Esophagus squamous epithelium (tissue), 5 donors: ENCODE results near the gene DDB1. TPM values are rescaled to one million over a fixed set of nuclear protein-coding genes. Genes with fewer than 3 reads are reported as not detected.

Experiments
- DNase-seq: peaks from one replicate; lab custom pipeline; 2025; lab: John Stamatoyannopoulos, UW
- H3K27ac ChIP-seq, 4 donors: fragments of 200-600 bp; sonication (generic); one replicate each; pipeline ENCODE4 v1.5.1; 2016 to 2019; ENCODE audit warnings: mild to moderate bottlenecking in 1 of 4
- H3K27me3 ChIP-seq, 4 donors: fragments of 200-600 bp; sonication (generic); 1 replicate in 3 of 4; 2 replicates in 1 of 4; pipeline versions ENCODE4 v1.5.1 to v1.6.0; 2017 to 2021; ENCODE audit warnings: antibody characterized with exemption in 1 of 4
- H3K36me3 ChIP-seq, 3 donors: fragments of 200-600 bp; sonication (generic); one replicate each; pipeline ENCODE4 v1.5.1; 2016 to 2019
- H3K4me1 ChIP-seq, 3 donors: fragments of 200-600 bp; sonication (generic); one replicate each; pipeline ENCODE4 v1.5.1; 2017 to 2019
- H3K4me3 ChIP-seq, 4 donors: fragments of 200-600 bp; sonication (generic); 1 replicate in 3 of 4; 2 replicates in 1 of 4; pipeline ENCODE4 v1.5.1; 2016 to 2019; ENCODE audit warnings: mild to moderate bottlenecking in 2 of 4, moderate library complexity in 1 of 4
- H3K9me3 ChIP-seq, 3 donors: fragments of 200-600 bp; sonication (generic); one replicate each; pipeline ENCODE4 v1.5.1; 2016 to 2019
- POLR2A ChIP-seq, 4 donors: fragments of 450-650 bp; IDR thresholded peaks; one replicate each; pipeline ENCODE4 v1.6.1; 2017; ENCODE audit warnings: antibody characterized with exemption in 4 of 4, mild to moderate bottlenecking in 4 of 4, moderate library complexity in 3 of 4
- WGBS, 2 donors: methylation state at CpG; one replicate each; pipeline ENCODE4 v1.1.5; 2018; 5-methylcytosine and 5-hydroxymethylcytosine counted together
- intact Hi-C: fragments of 100-400 bp; cut with DNase I; formaldehyde crosslinking; loops from one replicate; pipeline ENCODE4 v1.15.0; 2022
- total RNA-seq, 4 donors: library from RNA; depleted of rRNA; stranded (reverse); fragments of >200 nt; gene quantifications; one replicate each; pipeline ENCODE4 v1.1.0, GENCODE V29; 2016
- TF ChIP-seq, protein P1 (sequence below), 6 experiments: fragments of 450-650 bp in 4 of 6; fragments of 200-600 bp in 2 of 6; sonication (generic) in 2 of 6; IDR thresholded peaks; one replicate each; pipeline ENCODE4 v1.5.1; 2016 to 2019; ENCODE audit warnings: antibody characterized with exemption in 6 of 6, mild to moderate bottlenecking in 4 of 6, moderate library complexity in 4 of 6
- donor health status: DM: yes; HTN: yes; CAD: no.

Gene DDB1
- total RNA-seq, result 100 to 1,000 TPM in 3 of 4 donors, 10 to 100 TPM in 1; 98.9 to 146 (median 127) TPM

GRCh38 chr11:61332797-61333549, at the start of gene DDB1, which contains the start of gene TKFC:
Gene DDB1, minus strand, starts transcription at chr11:61333105. Its CDS starts 137 bp downstream, at chr11:61332968.
Gene TKFC, plus strand, starts transcription at chr11:61333228. Its CDS starts 1,501 bp downstream, at chr11:61334729.
- peak; percentile 63 for DNase-seq
- intact Hi-C loops, result no loop called here
- WGBS, 2 donors, result 0% methylated on average over 10 to 15 of the region's 81 CpGs
- Histone ChIP-seq H3K27ac (peak within 1 kb of the TSS; percentile 91 to 97 (median 94)), H3K4me1 (peaks cover 24 to 74% (median 25%) of the 10 kb centered on the region in 3 donors), H3K9me3 (no peaks in the 10 kb centered on the region), H3K27me3 (no peaks in the 10 kb centered on the region), H3K4me3 (peak within 1 kb of the TSS; percentile 72 to 93 (median 84)), H3K36me3 (peaks cover 0 to 24% (median 14%) of the 10 kb centered on the region in 3 donors)
- peak in 3 of 4 donors; percentile 47 to 85 (median 72) for TF ChIP-seq POLR2A (IDR thresholded peaks at IDR 0.05)
- TF ChIP-seq, protein P1, sequence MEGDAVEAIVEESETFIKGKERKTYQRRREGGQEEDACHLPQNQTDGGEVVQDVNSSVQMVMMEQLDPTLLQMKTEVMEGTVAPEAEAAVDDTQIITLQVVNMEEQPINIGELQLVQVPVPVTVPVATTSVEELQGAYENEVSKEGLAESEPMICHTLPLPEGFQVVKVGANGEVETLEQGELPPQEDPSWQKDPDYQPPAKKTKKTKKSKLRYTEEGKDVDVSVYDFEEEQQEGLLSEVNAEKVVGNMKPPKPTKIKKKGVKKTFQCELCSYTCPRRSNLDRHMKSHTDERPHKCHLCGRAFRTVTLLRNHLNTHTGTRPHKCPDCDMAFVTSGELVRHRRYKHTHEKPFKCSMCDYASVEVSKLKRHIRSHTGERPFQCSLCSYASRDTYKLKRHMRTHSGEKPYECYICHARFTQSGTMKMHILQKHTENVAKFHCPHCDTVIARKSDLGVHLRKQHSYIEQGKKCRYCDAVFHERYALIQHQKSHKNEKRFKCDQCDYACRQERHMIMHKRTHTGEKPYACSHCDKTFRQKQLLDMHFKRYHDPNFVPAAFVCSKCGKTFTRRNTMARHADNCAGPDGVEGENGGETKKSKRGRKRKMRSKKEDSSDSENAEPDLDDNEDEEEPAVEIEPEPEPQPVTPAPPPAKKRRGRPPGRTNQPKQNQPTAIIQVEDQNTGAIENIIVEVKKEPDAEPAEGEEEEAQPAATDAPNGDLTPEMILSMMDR (IDR thresholded peaks at IDR 0.05), result peak in 1 of 6 experiments; percentile 31

GRCh38 chr11:61380884-61381283, 48.0 kb upstream of the DDB1 start:
- Histone ChIP-seq H3K27me3 (no peaks in the 10 kb centered on the region), H3K27ac (no peak overlapping the region), H3K4me1 (peaks cover 10 to 76% (median 18%) of the 10 kb centered on the region in 3 donors), H3K36me3 (peaks cover 0 to 2% (median 0%) of the 10 kb centered on the region in 3 donors), H3K4me3 (no peak overlapping the region), H3K9me3 (no peaks in the 10 kb centered on the region)
- 92 to 93% methylated on average over 9 of the region's 9 CpGs for WGBS, 2 donors
- no peak for DNase-seq
- TF ChIP-seq, protein P1 (IDR thresholded peaks at IDR 0.05), result no peak
- TF ChIP-seq POLR2A (IDR thresholded peaks at IDR 0.05), result no peak
- intact Hi-C loops, result loop anchor here (5.0 to 10.0 kb wide), 2 partner anchors 44 to 126 kb away; no protein-coding TSS in a partner anchor

- H3K4me1 ChIP-seq, result peaks cover 10 to 62% (median 18%) of the 10 kb centered on the region in 3 donors
- DNase-seq, result no peak
- TF ChIP-seq, protein P1 (IDR thresholded peaks at IDR 0.05), result no peak
- TF ChIP-seq POLR2A (IDR thresholded peaks at IDR 0.05), result no peak
- no peaks in the 10 kb centered on the region for H3K27me3 ChIP-seq
- peak overlapping the region; percentile 37 to 81 (median 68) for H3K27ac ChIP-seq
- H3K4me3 ChIP-seq, result no peak overlapping the region
- intact Hi-C loops, result no loop called here
- H3K9me3 ChIP-seq, result no peaks in the 10 kb centered on the region
- WGBS, 2 donors, result 37 to 46% methylated on average over 4 of the region's 5 CpGs
- H3K36me3 ChIP-seq, result peaks cover 0 to 8% (median 0%) of the 10 kb centered on the region in 3 donors
Observed at GRCh38 chr11:61378713-61379313, 45.9 kb upstream of the DDB1 start.

- Histone ChIP-seq H3K27ac (peak overlapping the region in 1 of 4 donors; percentile 81), H3K4me3 (no peak overlapping the region), H3K36me3 (peaks cover 0 to 8% (median 0%) of the 10 kb centered on the region in 3 donors), H3K4me1 (peaks cover 10 to 54% (median 18%) of the 10 kb centered on the region in 3 donors), H3K9me3 (no peaks in the 10 kb centered on the region), H3K27me3 (no peaks in the 10 kb centered on the region)
- intact Hi-C loops, result no loop called here
- no peak for DNase-seq
- 57 to 65% methylated on average over 6 of the region's 6 CpGs for WGBS, 2 donors
- TF ChIP-seq, protein P1 (IDR thresholded peaks at IDR 0.05), result no peak
- no peak for TF ChIP-seq POLR2A (IDR thresholded peaks at IDR 0.05)
Observed at GRCh38 chr11:61377461-61378160, 44.7 kb upstream of the DDB1 start.
